H1 (cell line): ENCODE results near the gene PHLPP2. TPM values are rescaled to one million over a fixed set of nuclear protein-coding genes. Genes with fewer than 3 reads are reported as not detected.

Source experiments
- KDM4A ChIP-seq: IDR thresholded peaks from one replicate; pipeline ENCODE4 v1.7.1; 2012; ENCODE audit warnings: low read depth, mild to moderate bottlenecking, moderate library complexity, low read length, inconsistent platforms; ENCODE audit not compliant: severe bottlenecking
- POU5F1 ChIP-seq: IDR thresholded peaks from 2 replicates; pipeline ENCODE4 v1.6.1; 2011; ENCODE audit warnings: low read depth, mild to moderate bottlenecking, low read length, moderate library complexity
- SP1 ChIP-seq: IDR thresholded peaks from 2 replicates; pipeline ENCODE4 v1.6.1; 2011; ENCODE audit warnings: low read depth, low read length
- TCF12 ChIP-seq: IDR thresholded peaks from 2 replicates; pipeline ENCODE4 v1.6.1; 2011; ENCODE audit warnings: low read depth, mild to moderate bottlenecking, low read length
- polyA plus RNA-seq, 7 experiments: library from polyadenylated mRNA; depleted of rRNA in 3 of 7; stranded (reverse) in 5 of 7; unstranded in 2 of 7; fragments of >200 nt in 5 of 7; fragments of 200-250 nt in 2 of 7; gene quantifications; 1 replicate in 5 of 7; 2 replicates in 1 of 7; 4 replicates in 1 of 7; pipeline versions ENCODE4 v1.2.1 to v1.2.3, GENCODE V29; 2011 to 2013; ENCODE audit warnings: missing spikeins in 2 of 7, mixed read lengths in 2 of 7
- total RNA-seq: library from RNA; stranded (reverse); fragmentation: NEBNext Ultra II Directional; extraction: Animal tissue kit (Norgen Biotek cat#: 25700); gene quantifications from 2 replicates; pipeline ENCODE4 v1.2.1, GENCODE V29; 2021
- TF ChIP-seq, protein P1 (sequence below): fragments of 300-600 bp; sonication (generic); IDR thresholded peaks from 2 replicates; pipeline ENCODE4 v1.7.1; 2012; ENCODE audit warnings: low read length, moderate library complexity, mild to moderate bottlenecking, inconsistent platforms; ENCODE audit not compliant: insufficient replicate concordance

The PHLPP2 gene
- total and polyA plus RNA-seq, 2 of the 8 experiments (the other 6 are each of a cell fraction or from before 2014, with no cell fraction given) = 7.3 to 12.9 TPM

DNA sequence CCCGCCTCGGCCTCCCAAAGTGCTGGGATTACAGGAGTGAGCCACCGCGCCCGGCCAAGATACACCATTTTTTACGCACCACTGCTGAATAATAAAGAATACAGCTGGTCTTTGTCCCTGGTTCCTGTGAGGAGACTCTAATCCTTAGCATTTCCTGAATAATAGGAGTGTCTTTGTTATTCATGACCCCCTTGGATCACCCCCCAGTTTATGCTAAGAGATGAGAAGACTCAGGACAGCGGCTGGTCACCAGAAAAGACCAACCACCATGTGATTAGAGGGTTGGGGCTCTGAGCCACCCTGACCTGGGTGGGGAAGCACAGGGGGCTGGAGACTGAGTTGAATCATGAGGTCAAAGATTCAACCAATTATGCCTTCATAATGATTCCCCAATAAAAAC is 17.3 kb downstream of the PHLPP2 start (continued):
- TF ChIP-seq, protein P1, sequence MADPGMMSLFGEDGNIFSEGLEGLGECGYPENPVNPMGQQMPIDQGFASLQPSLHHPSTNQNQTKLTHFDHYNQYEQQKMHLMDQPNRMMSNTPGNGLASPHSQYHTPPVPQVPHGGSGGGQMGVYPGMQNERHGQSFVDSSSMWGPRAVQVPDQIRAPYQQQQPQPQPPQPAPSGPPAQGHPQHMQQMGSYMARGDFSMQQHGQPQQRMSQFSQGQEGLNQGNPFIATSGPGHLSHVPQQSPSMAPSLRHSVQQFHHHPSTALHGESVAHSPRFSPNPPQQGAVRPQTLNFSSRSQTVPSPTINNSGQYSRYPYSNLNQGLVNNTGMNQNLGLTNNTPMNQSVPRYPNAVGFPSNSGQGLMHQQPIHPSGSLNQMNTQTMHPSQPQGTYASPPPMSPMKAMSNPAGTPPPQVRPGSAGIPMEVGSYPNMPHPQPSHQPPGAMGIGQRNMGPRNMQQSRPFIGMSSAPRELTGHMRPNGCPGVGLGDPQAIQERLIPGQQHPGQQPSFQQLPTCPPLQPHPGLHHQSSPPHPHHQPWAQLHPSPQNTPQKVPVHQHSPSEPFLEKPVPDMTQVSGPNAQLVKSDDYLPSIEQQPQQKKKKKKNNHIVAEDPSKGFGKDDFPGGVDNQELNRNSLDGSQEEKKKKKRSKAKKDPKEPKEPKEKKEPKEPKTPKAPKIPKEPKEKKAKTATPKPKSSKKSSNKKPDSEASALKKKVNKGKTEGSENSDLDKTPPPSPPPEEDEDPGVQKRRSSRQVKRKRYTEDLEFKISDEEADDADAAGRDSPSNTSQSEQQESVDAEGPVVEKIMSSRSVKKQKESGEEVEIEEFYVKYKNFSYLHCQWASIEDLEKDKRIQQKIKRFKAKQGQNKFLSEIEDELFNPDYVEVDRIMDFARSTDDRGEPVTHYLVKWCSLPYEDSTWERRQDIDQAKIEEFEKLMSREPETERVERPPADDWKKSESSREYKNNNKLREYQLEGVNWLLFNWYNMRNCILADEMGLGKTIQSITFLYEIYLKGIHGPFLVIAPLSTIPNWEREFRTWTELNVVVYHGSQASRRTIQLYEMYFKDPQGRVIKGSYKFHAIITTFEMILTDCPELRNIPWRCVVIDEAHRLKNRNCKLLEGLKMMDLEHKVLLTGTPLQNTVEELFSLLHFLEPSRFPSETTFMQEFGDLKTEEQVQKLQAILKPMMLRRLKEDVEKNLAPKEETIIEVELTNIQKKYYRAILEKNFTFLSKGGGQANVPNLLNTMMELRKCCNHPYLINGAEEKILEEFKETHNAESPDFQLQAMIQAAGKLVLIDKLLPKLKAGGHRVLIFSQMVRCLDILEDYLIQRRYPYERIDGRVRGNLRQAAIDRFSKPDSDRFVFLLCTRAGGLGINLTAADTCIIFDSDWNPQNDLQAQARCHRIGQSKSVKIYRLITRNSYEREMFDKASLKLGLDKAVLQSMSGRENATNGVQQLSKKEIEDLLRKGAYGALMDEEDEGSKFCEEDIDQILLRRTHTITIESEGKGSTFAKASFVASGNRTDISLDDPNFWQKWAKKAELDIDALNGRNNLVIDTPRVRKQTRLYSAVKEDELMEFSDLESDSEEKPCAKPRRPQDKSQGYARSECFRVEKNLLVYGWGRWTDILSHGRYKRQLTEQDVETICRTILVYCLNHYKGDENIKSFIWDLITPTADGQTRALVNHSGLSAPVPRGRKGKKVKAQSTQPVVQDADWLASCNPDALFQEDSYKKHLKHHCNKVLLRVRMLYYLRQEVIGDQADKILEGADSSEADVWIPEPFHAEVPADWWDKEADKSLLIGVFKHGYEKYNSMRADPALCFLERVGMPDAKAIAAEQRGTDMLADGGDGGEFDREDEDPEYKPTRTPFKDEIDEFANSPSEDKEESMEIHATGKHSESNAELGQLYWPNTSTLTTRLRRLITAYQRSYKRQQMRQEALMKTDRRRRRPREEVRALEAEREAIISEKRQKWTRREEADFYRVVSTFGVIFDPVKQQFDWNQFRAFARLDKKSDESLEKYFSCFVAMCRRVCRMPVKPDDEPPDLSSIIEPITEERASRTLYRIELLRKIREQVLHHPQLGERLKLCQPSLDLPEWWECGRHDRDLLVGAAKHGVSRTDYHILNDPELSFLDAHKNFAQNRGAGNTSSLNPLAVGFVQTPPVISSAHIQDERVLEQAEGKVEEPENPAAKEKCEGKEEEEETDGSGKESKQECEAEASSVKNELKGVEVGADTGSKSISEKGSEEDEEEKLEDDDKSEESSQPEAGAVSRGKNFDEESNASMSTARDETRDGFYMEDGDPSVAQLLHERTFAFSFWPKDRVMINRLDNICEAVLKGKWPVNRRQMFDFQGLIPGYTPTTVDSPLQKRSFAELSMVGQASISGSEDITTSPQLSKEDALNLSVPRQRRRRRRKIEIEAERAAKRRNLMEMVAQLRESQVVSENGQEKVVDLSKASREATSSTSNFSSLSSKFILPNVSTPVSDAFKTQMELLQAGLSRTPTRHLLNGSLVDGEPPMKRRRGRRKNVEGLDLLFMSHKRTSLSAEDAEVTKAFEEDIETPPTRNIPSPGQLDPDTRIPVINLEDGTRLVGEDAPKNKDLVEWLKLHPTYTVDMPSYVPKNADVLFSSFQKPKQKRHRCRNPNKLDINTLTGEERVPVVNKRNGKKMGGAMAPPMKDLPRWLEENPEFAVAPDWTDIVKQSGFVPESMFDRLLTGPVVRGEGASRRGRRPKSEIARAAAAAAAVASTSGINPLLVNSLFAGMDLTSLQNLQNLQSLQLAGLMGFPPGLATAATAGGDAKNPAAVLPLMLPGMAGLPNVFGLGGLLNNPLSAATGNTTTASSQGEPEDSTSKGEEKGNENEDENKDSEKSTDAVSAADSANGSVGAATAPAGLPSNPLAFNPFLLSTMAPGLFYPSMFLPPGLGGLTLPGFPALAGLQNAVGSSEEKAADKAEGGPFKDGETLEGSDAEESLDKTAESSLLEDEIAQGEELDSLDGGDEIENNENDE = no peak
- TF ChIP-seq TCF12 = 0 out of 2 replicates have a peak, but pooled peaks have one; percentile 40
- 0 out of 2 replicates have a peak, but pooled peaks have one; percentile 47 for TF ChIP-seq SP1
- TF ChIP-seq KDM4A = peak; percentile 6
- peak; percentile 82 for TF ChIP-seq POU5F1
